H1 (cell line): ENCODE measurements around the gene GJB1. TPM values are rescaled to one million over a fixed set of nuclear protein-coding genes. Genes with fewer than 3 reads are reported as not detected.

Experiments used
- CTCF ChIA-PET: fragments of 300-600 bp; sonication (Branson Sonifier 250); formaldehyde crosslinking; loops from one replicate; lab custom pipeline; 2021; ENCODE audit not compliant: partially characterized antibody; lab: Charles Lee
- POLR2A ChIA-PET: fragments of 300-600 bp; sonication (Branson Sonifier 250); formaldehyde crosslinking; loops from one replicate; lab custom pipeline; 2021; ENCODE audit warnings: inconsistent platforms; ENCODE audit not compliant: partially characterized antibody; lab: Charles Lee
- DNase-seq, 2 experiments: peaks; one replicate each; pipeline versions ENCODE4 v3.0.0 to v3.0.0-alpha.2; 2010 to 2022; ENCODE audit warnings: low spot score in 2 of 2, low read depth in 1 of 2, mixed read lengths in 1 of 2
- FAIRE-seq: peaks from 2 replicates; lab custom pipeline; 2011; peaks lifted over from hg19 to GRCh38; lab: Jason Lieb, UNC
- H2AFZ ChIP-seq: 2 replicates; pipeline ENCODE4 v1.8.1; 2012; ENCODE audit warnings: low read length, inconsistent platforms
- H2AK5ac ChIP-seq: 2 replicates; pipeline ENCODE4 v1.6.1; 2013; ENCODE audit warnings: low read depth, low read length
- H2BK120ac ChIP-seq: replicated peaks from 2 replicates; pipeline ENCODE3; 2013; ENCODE audit warnings: low read depth, low read length, inconsistent platforms
- H2BK12ac ChIP-seq: 2 replicates; pipeline ENCODE4 v1.6.1; 2013; ENCODE audit warnings: low read depth, low read length
- H2BK15ac ChIP-seq: 2 replicates; pipeline ENCODE4 v1.6.1; 2013; ENCODE audit warnings: low read length
- H2BK20ac ChIP-seq: 2 replicates; pipeline ENCODE4 v1.6.1; 2013; ENCODE audit warnings: low read length
- H2BK5ac ChIP-seq: 2 replicates; pipeline ENCODE4 v1.6.1; 2013; ENCODE audit warnings: low read depth, low read length
- H3K14ac ChIP-seq: 2 replicates; pipeline ENCODE4 v1.6.1; 2013; ENCODE audit warnings: inconsistent platforms; ENCODE audit not compliant: insufficient read length
- H3K18ac ChIP-seq: 2 replicates; pipeline ENCODE4 v1.6.1; 2013; ENCODE audit warnings: low read length; ENCODE audit errors: extremely low read depth
- H3K23ac ChIP-seq: 2 replicates; pipeline ENCODE4 v1.6.1; 2013; ENCODE audit warnings: inconsistent platforms; ENCODE audit not compliant: insufficient read length
- H3K23me2 ChIP-seq: 2 replicates; pipeline ENCODE4 v1.6.1; 2013; ENCODE audit warnings: low read depth, low read length
- H3K27ac ChIP-seq: 2 replicates; pipeline ENCODE4 v1.6.1; 2011; ENCODE audit warnings: low read depth, low read length, inconsistent platforms
- H3K27me3 ChIP-seq, 4 experiments: replicated peaks in 1 of 4; 1 replicate in 1 of 4; 2 replicates in 3 of 4; pipeline versions ENCODE4 v1.6.1 to v1.8.1; 2011 to 2013; ENCODE audit warnings: low read length in 3 of 4, mild to moderate bottlenecking in 3 of 4, inconsistent platforms in 2 of 4, mixed read lengths in 2 of 4, moderate library complexity in 1 of 4; ENCODE audit not compliant: control insufficient read depth in 3 of 4, insufficient read depth in 3 of 4; ENCODE audit errors: extremely low read depth in 1 of 4
- H3K36me3 ChIP-seq, 4 experiments: 2 replicates each; pipeline versions ENCODE4 v1.6.1 to v1.8.1; 2011 to 2013; ENCODE audit warnings: mild to moderate bottlenecking in 4 of 4, low read length in 3 of 4, moderate library complexity in 2 of 4, control low read depth in 1 of 4, inconsistent platforms in 1 of 4; ENCODE audit not compliant: insufficient read depth in 4 of 4, control insufficient read depth in 2 of 4
- H3K4ac ChIP-seq: replicated peaks from 2 replicates; pipeline ENCODE3; 2013; ENCODE audit warnings: low read length, low read depth, mixed read lengths, inconsistent platforms; ENCODE audit not compliant: insufficient read length
- H3K4me1 ChIP-seq, 4 experiments: replicated peaks in 1 of 4; 1 replicate in 1 of 4; 2 replicates in 3 of 4; pipeline versions ENCODE4 v1.6.1 to v1.8.1; 2011 to 2013; ENCODE audit warnings: low read length in 3 of 4, inconsistent platforms in 2 of 4, mixed read lengths in 1 of 4; ENCODE audit not compliant: insufficient read depth in 4 of 4, control insufficient read depth in 3 of 4
- H3K4me2 ChIP-seq, 2 experiments: 2 replicates each; pipeline versions ENCODE4 v1.6.1 to v1.8.1; 2011 to 2013; ENCODE audit warnings: low read depth in 2 of 2, low read length in 2 of 2, control low read depth in 1 of 2, inconsistent platforms in 1 of 2, mild to moderate bottlenecking in 1 of 2; ENCODE audit not compliant: insufficient read depth in 1 of 2
- H3K4me3 ChIP-seq, 4 experiments: fragments of 200-600, 300-600 bp in 1 of 4; sonication (generic), shearing (Covaris generic), sonication (Bioruptor Twin) in 1 of 4; 2 replicates each; pipeline versions ENCODE4 v1.5.1 to v1.8.1; 2011 to 2016; ENCODE audit warnings: low read length in 4 of 4, low read depth in 3 of 4, control low read depth in 2 of 4, inconsistent platforms in 2 of 4, mild to moderate bottlenecking in 2 of 4, mixed read lengths in 1 of 4, moderate library complexity in 1 of 4; ENCODE audit not compliant: insufficient read depth in 2 of 4; ENCODE audit errors: extremely low read depth in 1 of 4
- H3K56ac ChIP-seq: replicated peaks from 2 replicates; pipeline ENCODE3; 2013; ENCODE audit warnings: low read depth, mild to moderate bottlenecking, mixed read lengths, low read length, inconsistent platforms; ENCODE audit not compliant: insufficient read length
- H3K79me1 ChIP-seq: 2 replicates; pipeline ENCODE4 v1.6.1; 2013; ENCODE audit warnings: low read depth, low read length, control low read depth
- H3K79me2 ChIP-seq, 2 experiments: 2 replicates each; pipeline versions ENCODE4 v1.6.1 to v1.8.1; 2012 to 2013; ENCODE audit warnings: low read length in 2 of 2, mild to moderate bottlenecking in 2 of 2, inconsistent platforms in 1 of 2; ENCODE audit not compliant: insufficient read depth in 2 of 2, control insufficient read depth in 1 of 2
- H3K9ac ChIP-seq, 4 experiments: replicated peaks in 1 of 4; 1 replicate in 1 of 4; 2 replicates in 3 of 4; pipeline versions ENCODE4 v1.6.1 to v1.8.1; 2011 to 2013; ENCODE audit warnings: low read depth in 3 of 4, low read length in 3 of 4, control low read depth in 2 of 4, mild to moderate bottlenecking in 2 of 4, moderate library complexity in 2 of 4, inconsistent platforms in 1 of 4; ENCODE audit errors: extremely low read depth in 1 of 4
- H3K9me3 ChIP-seq, 2 experiments: 2 replicates each; pipeline versions ENCODE4 v1.6.1 to v1.8.1; 2012 to 2013; ENCODE audit warnings: mild to moderate bottlenecking in 2 of 2, moderate library complexity in 2 of 2, control low read depth in 1 of 2, inconsistent platforms in 1 of 2, low read depth in 1 of 2, low read length in 1 of 2, mixed read lengths in 1 of 2; ENCODE audit not compliant: insufficient read depth in 2 of 2
- H4K20me1 ChIP-seq, 2 experiments: replicated peaks in 1 of 2; 2 replicates each; pipeline versions ENCODE3 to v1.8.1; 2011 to 2013; ENCODE audit warnings: inconsistent platforms in 2 of 2, low read length in 2 of 2, mild to moderate bottlenecking in 1 of 2; ENCODE audit not compliant: insufficient read depth in 2 of 2, control insufficient read depth in 1 of 2
- H4K5ac ChIP-seq: 2 replicates; pipeline ENCODE4 v1.6.1; 2013; ENCODE audit warnings: low read length, low read depth, mixed read lengths, inconsistent platforms; ENCODE audit not compliant: insufficient read length
- H4K8ac ChIP-seq: 2 replicates; pipeline ENCODE4 v1.8.0; 2013; ENCODE audit warnings: mild to moderate bottlenecking, moderate library complexity, low read length, inconsistent platforms; ENCODE audit not compliant: insufficient read depth; ENCODE audit errors: extremely low read depth
- H4K91ac ChIP-seq: replicated peaks from 2 replicates; pipeline ENCODE3; 2013; ENCODE audit warnings: low read length, mixed read lengths, inconsistent platforms; ENCODE audit not compliant: insufficient read length
- ASH2L ChIP-seq: fragments of 200-600, 300-600 bp; sonication (generic); IDR thresholded peaks from one replicate; pipeline ENCODE4 v1.7.1; 2017; ENCODE audit warnings: low read length
- BRCA1 ChIP-seq: IDR thresholded peaks from 2 replicates; pipeline ENCODE4 v1.6.1; 2012; ENCODE audit warnings: low read depth, low read length, improper control_type of control experiment
- CBX8 ChIP-seq: fragments of 300-800, 300-1000 bp; sonication (generic); IDR thresholded peaks from 2 replicates; pipeline ENCODE4 v1.7.1; 2016; ENCODE audit warnings: low read depth, low read length, borderline replicate concordance
- CHD2 ChIP-seq: IDR thresholded peaks from 2 replicates; pipeline ENCODE4 v1.6.1; 2012; ENCODE audit warnings: low read length, improper control_type of control experiment
- CTBP2 ChIP-seq: IDR thresholded peaks from 2 replicates; pipeline ENCODE4 v1.7.0; 2011; ENCODE audit warnings: borderline replicate concordance, mild to moderate bottlenecking, moderate library complexity, mixed read lengths, low read length; ENCODE audit not compliant: insufficient read depth, insufficient read length
- GABPA ChIP-seq: IDR thresholded peaks from 2 replicates; pipeline ENCODE4 v1.6.1; 2011; ENCODE audit warnings: mild to moderate bottlenecking, low read length, moderate library complexity, borderline replicate concordance; ENCODE audit not compliant: insufficient read depth
- JUN ChIP-seq: IDR thresholded peaks from 2 replicates; pipeline ENCODE4 v1.6.1; 2011; ENCODE audit warnings: low read depth, mild to moderate bottlenecking, improper control_type of control experiment, low read length
- POLR2AphosphoS5 ChIP-seq: IDR thresholded peaks from 2 replicates; pipeline ENCODE4 v1.6.1; 2011; ENCODE audit warnings: low read depth, low read length
- RBBP5 ChIP-seq: IDR thresholded peaks from 2 replicates; pipeline ENCODE4 v1.7.1; 2012; ENCODE audit warnings: low read depth, mild to moderate bottlenecking, inconsistent platforms, low read length, moderate library complexity, borderline replicate concordance
- RNF2 ChIP-seq: fragments of 200-900, 300-1000 bp; sonication (generic); IDR thresholded peaks from 2 replicates; pipeline ENCODE4 v1.7.1; 2016; ENCODE audit warnings: borderline replicate concordance, low read depth, mild to moderate bottlenecking, antibody characterized with exemption, low read length; ENCODE audit not compliant: poor library complexity, severe bottlenecking; ENCODE audit errors: missing control alignments
- TAF7 ChIP-seq: optimal IDR thresholded peaks from 2 replicates; pipeline ENCODE3; 2011; ENCODE audit warnings: low read depth, mild to moderate bottlenecking, inconsistent platforms, low read length, moderate library complexity, borderline replicate concordance
- TBP ChIP-seq: IDR thresholded peaks from 2 replicates; pipeline ENCODE4 v1.6.1; 2011; ENCODE audit warnings: low read depth, low read length, improper control_type of control experiment
- TCF12 ChIP-seq: IDR thresholded peaks from 2 replicates; pipeline ENCODE4 v1.6.1; 2011; ENCODE audit warnings: low read depth, mild to moderate bottlenecking, low read length
- ZNF274 ChIP-seq: IDR thresholded peaks from 2 replicates; pipeline ENCODE4 v1.7.0; 2012; ENCODE audit warnings: low read length, borderline replicate concordance; ENCODE audit errors: extremely low read depth
- WGBS, 2 experiments: shearing (Covaris generic) in 1 of 2; methylation state at CpG; one replicate each; pipeline versions ENCODE4 v1.1.6 to v1.1.7; 2013 to 2015; ENCODE audit warnings: low lambda C conversion rate in 2 of 2, mixed read lengths in 2 of 2, inconsistent platforms in 1 of 2, low coverage in 1 of 2, missing lambda C conversion rate in 1 of 2; ENCODE audit not compliant: insufficient replicate concordance in 2 of 2, insufficient coverage in 1 of 2, insufficient read length in 1 of 2; ENCODE audit errors: extremely low coverage in 1 of 2, missing lambda C conversion rate in 1 of 2; 5-methylcytosine and 5-hydroxymethylcytosine counted together
- polyA plus RNA-seq, 7 experiments: library from polyadenylated mRNA; depleted of rRNA in 3 of 7; stranded (reverse) in 5 of 7; unstranded in 2 of 7; fragments of >200 nt in 5 of 7; fragments of 200-250 nt in 2 of 7; gene quantifications; 1 replicate in 5 of 7; 2 replicates in 1 of 7; 4 replicates in 1 of 7; pipeline versions ENCODE4 v1.2.1 to v1.2.3, GENCODE V29; 2011 to 2013; ENCODE audit warnings: missing spikeins in 2 of 7, mixed read lengths in 2 of 7
- total RNA-seq: library from RNA; stranded (reverse); fragmentation: NEBNext Ultra II Directional; extraction: Animal tissue kit (Norgen Biotek cat#: 25700); gene quantifications from 2 replicates; pipeline ENCODE4 v1.2.1, GENCODE V29; 2021

GJB1 gene
- total and polyA plus RNA-seq, 2 of the 8 experiments (the other 6 are each of a cell fraction or from before 2014, with no cell fraction given) = 0.14 TPM; not detected in 1

DNA sequence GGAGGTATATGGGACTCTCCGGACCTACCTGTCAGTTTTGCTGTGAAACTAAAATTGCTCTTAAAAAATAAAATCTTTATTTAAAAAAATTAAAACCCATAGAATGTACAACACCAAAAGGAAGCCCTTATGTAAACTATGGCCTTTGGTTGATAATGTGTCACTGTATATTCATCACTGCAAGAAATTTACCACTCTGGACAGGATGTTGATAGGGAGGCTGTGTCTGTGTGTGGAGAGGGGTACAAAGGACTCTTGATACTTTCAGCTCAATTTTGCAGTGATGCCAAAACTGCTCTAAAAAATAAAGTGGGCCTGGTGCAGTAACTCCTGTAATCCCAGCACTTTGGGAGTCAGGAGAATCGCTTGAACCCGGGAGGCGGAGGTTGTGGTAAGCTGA is 33.8 kb downstream of the GJB1 start:
- Histone ChIP-seq H3K56ac (no peak overlapping the region), H3K23me2 (peaks cover 6% of the 10 kb centered on the region; the same call in 1 of the 2 replicates), H2AFZ (no peak overlapping the region), H3K4me3 (no peak overlapping the region), H4K20me1 (no peaks in the 10 kb centered on the region), H3K4ac (no peak overlapping the region), H3K27me3 (no peaks in the 10 kb centered on the region), H4K5ac (no peak overlapping the region), H3K9ac (no peak overlapping the region), H3K9me3 (no peaks in the 10 kb centered on the region), H2BK12ac (no peak overlapping the region), H3K79me1 (no peaks in the 10 kb centered on the region), H3K4me2 (no peak overlapping the region), H4K8ac (no peak overlapping the region), H2BK120ac (no peak overlapping the region), H2BK20ac (no peak overlapping the region), H3K4me1 (peaks cover 0 to 5% (median 1%) of the 10 kb centered on the region in 4 experiments; a peak in 3 of 7 replicates), H2BK5ac (no peak overlapping the region), H2BK15ac (no peak overlapping the region), H4K91ac (no peak overlapping the region), H3K36me3 (peaks cover 0 to 1% (median 0%) of the 10 kb centered on the region in 4 experiments; a peak in 1 of 8 replicates), H2AK5ac (no peak overlapping the region), H3K27ac (no peak overlapping the region), H3K79me2 (peaks cover 0 to 14% of the 10 kb centered on the region in 2 experiments; a peak in 2 of 4 replicates), H3K23ac (no peak overlapping the region), H3K14ac (no peak overlapping the region), H3K18ac (no peak overlapping the region)
- POLR2A ChIA-PET = interaction anchor here (0.6 to 2.0 kb wide), 2 partner anchors 26 to 104 kb away, joined by 3 to 7 read pairs; partner anchors contain the start of gene NONO
- no peak for FAIRE-seq
- 91% methylated on average over 4 of the region's 4 CpGs; no CpG with 5 or more reads in 1 of the 2 experiments for WGBS, 2 experiments
- CTCF ChIA-PET = interaction anchor here (2.3 kb wide), 1 partner anchor 29 kb away, joined by 8 read pairs; no protein-coding TSS in a partner anchor
- DNase-seq = no peak
- TF ChIP-seq ZNF274 = no peak
- no peak for TF ChIP-seq TAF7
- no peak for TF ChIP-seq CBX8
- no peak for TF ChIP-seq RBBP5
- no peak for TF ChIP-seq ASH2L
- no peak for TF ChIP-seq RNF2
- no peak for TF ChIP-seq TCF12
- no peak for TF ChIP-seq GABPA
- no peak for TF ChIP-seq POLR2AphosphoS5
- TF ChIP-seq BRCA1 = no peak
- TF ChIP-seq CTBP2 = no peak
- TF ChIP-seq CHD2 = no peak
- no peak for TF ChIP-seq JUN
- TF ChIP-seq TBP = no peak
